GM18499 (cell line): ENCODE results near the gene WNT9A.

Experiments used
- ATAC-seq: cut with Tn5 transposase; IDR thresholded peaks from one replicate; pipeline ENCODE4 v1.9.1; 2021; ENCODE audit warnings: moderate number of reproducible peaks; ENCODE audit not compliant: insufficient read depth, unreplicated experiment

The WNT9A gene

GRCh38 chr1:227869279-227869842 lies 78.4 kb downstream of the WNT9A start:
- ATAC-seq = no peak
